Measurements from ENCODE around the gene MYG1. TPM values are rescaled to one million over a fixed set of nuclear protein-coding genes. Genes with fewer than 3 reads are reported as not detected.
A peak's percentile ranks its signal among the peaks of the same experiment; 100 is the strongest.

Gene MYG1
- polyA plus RNA-seq, 2 of the 4 experiments (the other 2 are of a cell fraction), result 55.9 to 75.2 TPM

DNA sequence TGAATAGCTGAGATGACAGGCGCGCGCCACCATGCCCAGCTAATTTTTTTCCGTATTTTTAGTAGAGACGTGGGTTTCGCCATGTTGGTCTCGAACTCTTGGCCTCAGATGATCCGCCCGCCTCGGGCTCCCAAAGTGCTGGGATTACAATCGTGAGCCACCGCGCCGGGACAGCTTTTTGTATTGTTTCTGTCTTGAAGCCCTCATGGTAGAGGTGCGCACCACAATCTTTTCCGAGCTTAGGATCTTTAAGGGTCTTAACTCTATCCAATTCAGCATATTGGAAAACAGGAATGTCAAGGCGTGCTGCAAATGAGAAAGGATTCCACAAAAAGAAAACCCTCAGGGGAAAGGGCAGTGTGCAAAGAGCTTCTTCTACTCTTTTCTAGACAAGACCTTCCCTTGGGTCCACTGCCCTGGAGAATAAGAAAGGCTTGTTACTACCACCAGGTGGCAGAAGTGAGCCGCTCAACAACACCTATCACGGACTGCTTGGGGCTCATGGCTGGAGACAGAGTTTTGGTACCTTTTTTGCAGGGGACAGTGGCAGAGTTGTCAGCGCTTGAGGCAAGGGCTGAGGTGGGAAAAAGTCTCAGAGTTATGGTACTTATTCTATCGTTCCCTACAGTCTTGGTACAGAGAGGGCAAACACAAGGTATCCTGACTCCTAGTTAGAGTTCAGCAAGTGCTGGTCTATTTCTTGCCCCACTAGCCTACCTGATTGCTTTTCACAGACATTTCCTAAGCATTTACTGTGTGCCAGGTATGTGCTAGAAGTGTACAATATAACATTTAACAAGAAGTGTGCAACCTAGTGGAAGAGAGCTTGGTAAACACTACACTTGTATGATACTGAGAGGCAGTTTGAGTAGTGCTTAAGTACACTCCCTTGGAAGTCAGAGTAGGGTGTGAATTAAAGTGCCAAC, 53.1 kb downstream of the MYG1 start (continued):
- no peak for TF ChIP-seq ZFP36 (IDR thresholded peaks at IDR 0.05; ENCODE audit: borderline replicate concordance, partially characterized antibody)
- TF ChIP-seq KDM1A (IDR thresholded peaks at IDR 0.05; ENCODE audit: low read depth), result 0 out of 2 replicates have a peak, but pooled peaks have one; percentile 45
- TF ChIP-seq SMC3 (IDR thresholded peaks at IDR 0.05), result peak; percentile 99
- TF ChIP-seq HDAC2 (IDR thresholded peaks at IDR 0.05), result no peak
- peak; percentile 97 to 99 for TF ChIP-seq RAD21 (conservative IDR thresholded peaks at IDR 0.05 in 1 of 2, IDR thresholded peaks at IDR 0.05 in 1 of 2)
- TF ChIP-seq CBX8 (IDR thresholded peaks at IDR 0.05), result no peak
- TF ChIP-seq, protein P1, sequence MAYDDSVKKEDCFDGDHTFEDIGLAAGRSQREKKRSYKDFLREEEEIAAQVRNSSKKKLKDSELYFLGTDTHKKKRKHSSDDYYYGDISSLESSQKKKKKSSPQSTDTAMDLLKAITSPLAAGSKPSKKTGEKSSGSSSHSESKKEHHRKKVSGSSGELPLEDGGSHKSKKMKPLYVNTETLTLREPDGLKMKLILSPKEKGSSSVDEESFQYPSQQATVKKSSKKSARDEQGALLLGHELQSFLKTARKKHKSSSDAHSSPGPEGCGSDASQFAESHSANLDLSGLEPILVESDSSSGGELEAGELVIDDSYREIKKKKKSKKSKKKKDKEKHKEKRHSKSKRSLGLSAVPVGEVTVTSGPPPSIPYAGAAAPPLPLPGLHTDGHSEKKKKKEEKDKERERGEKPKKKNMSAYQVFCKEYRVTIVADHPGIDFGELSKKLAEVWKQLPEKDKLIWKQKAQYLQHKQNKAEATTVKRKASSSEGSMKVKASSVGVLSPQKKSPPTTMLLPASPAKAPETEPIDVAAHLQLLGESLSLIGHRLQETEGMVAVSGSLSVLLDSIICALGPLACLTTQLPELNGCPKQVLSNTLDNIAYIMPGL (CRISPR knock-in tag; IDR thresholded peaks at IDR 0.05; ENCODE audit: borderline replicate concordance), result no peak

GRCh38 chr12:53353257-53353655, 53.8 kb downstream of the MYG1 start:
- DNase-seq (ENCODE audit: low read depth in 1 of 2, low spot score in 1 of 2) (no peak), FAIRE-seq (no peak), ATAC-seq (peak in 1 of 2 experiments; percentile 41; a peak in 3 of 6 replicates)
- ChIA-PET CTCF (interaction anchor here (0.5 to 20.8 kb wide), 22 partner anchors 9 to 157 kb away, joined by 3 to 638 read pairs (median 16); partner anchors contain the start of genes AAAS, AMHR2, PRR13 and SP1), POLR2A (interaction anchor here (1.6 to 2.1 kb wide), 2 partner anchors 26 to 68 kb away, joined by 12 to 16 read pairs; partner anchors contain the start of gene SP1)
- H3K4me2 ChIP-seq, result peak overlapping the region; percentile 25; the same call in 1 of the 3 replicates
- WGBS (ENCODE audit: missing lambda C conversion rate), result 79% methylated on average over 5 of the region's 5 CpGs
- no peaks in the 10 kb centered on the region for H3K9me3 ChIP-seq
- TF ChIP-seq NR3C1 (IDR thresholded peaks at IDR 0.05), result no peak
- peak overlapping the region in 1 of 2 experiments; percentile 63; a peak in 3 of 6 replicates for H3K27ac ChIP-seq
- H3K4me1 ChIP-seq, result peaks cover 6% of the 10 kb centered on the region
- no peak overlapping the region for H3K4me3 ChIP-seq

DNA sequence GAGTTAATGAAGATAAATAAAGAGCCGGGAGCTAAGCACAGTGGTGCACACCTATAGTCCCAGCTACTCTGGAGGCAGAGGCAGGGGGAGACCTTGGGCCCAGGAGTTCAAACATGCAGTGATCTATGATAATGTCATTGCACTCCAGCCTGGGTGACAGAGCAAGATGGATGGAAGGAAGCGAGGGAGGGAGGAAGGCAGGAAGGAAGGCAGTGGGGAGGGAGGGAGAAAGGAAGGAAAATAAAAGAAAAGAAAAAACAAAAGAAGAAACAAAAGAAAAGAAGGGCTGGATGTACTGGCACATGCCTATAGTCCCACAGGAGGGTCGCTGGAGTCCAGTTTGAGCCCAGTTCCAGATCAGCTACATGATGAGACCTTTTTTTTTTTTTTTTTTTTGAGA, 55.6 kb downstream of the MYG1 start:
- TF ChIP-seq ZC3H11A (IDR thresholded peaks at IDR 0.05), result no peak
- no peak for TF ChIP-seq SREBF2 (IDR thresholded peaks at IDR 0.05)
- no peak for TF ChIP-seq CBX8 (IDR thresholded peaks at IDR 0.05)
- TF ChIP-seq, protein P2, sequence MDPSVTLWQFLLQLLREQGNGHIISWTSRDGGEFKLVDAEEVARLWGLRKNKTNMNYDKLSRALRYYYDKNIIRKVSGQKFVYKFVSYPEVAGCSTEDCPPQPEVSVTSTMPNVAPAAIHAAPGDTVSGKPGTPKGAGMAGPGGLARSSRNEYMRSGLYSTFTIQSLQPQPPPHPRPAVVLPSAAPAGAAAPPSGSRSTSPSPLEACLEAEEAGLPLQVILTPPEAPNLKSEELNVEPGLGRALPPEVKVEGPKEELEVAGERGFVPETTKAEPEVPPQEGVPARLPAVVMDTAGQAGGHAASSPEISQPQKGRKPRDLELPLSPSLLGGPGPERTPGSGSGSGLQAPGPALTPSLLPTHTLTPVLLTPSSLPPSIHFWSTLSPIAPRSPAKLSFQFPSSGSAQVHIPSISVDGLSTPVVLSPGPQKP (IDR thresholded peaks at IDR 0.05; ENCODE audit: low read depth, low read length), result no peak
- no peak for TF ChIP-seq BHLHE40 (IDR thresholded peaks at IDR 0.05; ENCODE audit: low read depth, low read length)
- Histone ChIP-seq H3K27ac (peak overlapping the region in 1 of 2 experiments; percentile 57; a peak in 2 of 6 replicates), H3K4me1 (peaks cover 6% of the 10 kb centered on the region), H3K4me3 (no peak overlapping the region), H3K4me2 (no peak overlapping the region), H3K9me3 (no peaks in the 10 kb centered on the region)
- DNase-seq (ENCODE audit: low read depth in 1 of 2, low spot score in 1 of 2) (no peak), FAIRE-seq (no peak), ATAC-seq (no peak)
- ChIA-PET CTCF (interaction anchor here (1.1 to 20.8 kb wide), 6 partner anchors 11 to 168 kb away, joined by 3 to 638 read pairs (median 127); partner anchors contain the start of genes AAAS, AMHR2, SP1 and SP7), POLR2A (no interaction called here)
- WGBS (ENCODE audit: missing lambda C conversion rate), result 77% methylated on average over 3 of the region's 3 CpGs

Other genes with a start within 250 kb of the MYG1 start
- gene TNS2, start 249.6 kb upstream of the MYG1 start, polyA plus RNA-seq (2011; rRNA removed), result 11.5 and 12.4 TPM in 2 replicates
- 13.5 to 15.8 TPM (median 15.3 TPM) in 3 replicates for gene TNS2, start 249.6 kb upstream of the MYG1 start, polyA plus RNA-seq (2017; fragmentation: RNase III; extraction: RNeasy Plus Mini Kit Qiagen cat#74134 plus additional on column Dnase treatment)
- gene SPRYD3, start 220.3 kb upstream of the MYG1 start, polyA plus RNA-seq (2011; rRNA removed), result 26.8 and 28.1 TPM in 2 replicates
- 16.1 to 18.6 TPM (median 17.3 TPM) in 3 replicates for gene SPRYD3, start 220.3 kb upstream of the MYG1 start, polyA plus RNA-seq (2017; fragmentation: RNase III; extraction: RNeasy Plus Mini Kit Qiagen cat#74134 plus additional on column Dnase treatment)
- 49.1 and 64.5 TPM in 2 replicates for gene IGFBP6, start 202.0 kb upstream of the MYG1 start, polyA plus RNA-seq (2011; rRNA removed)
- 128 to 155 TPM (median 128 TPM) in 3 replicates for gene IGFBP6, start 202.0 kb upstream of the MYG1 start, polyA plus RNA-seq (2017; fragmentation: RNase III; extraction: RNeasy Plus Mini Kit Qiagen cat#74134 plus additional on column Dnase treatment)
- gene SOAT2, start 196.2 kb upstream of the MYG1 start, polyA plus RNA-seq (2011; rRNA removed), result 0.12 and 0.14 TPM in 2 replicates
- 0.09 to 0.21 TPM (median 0.16 TPM) in 3 replicates for gene SOAT2, start 196.2 kb upstream of the MYG1 start, polyA plus RNA-seq (2017; fragmentation: RNase III; extraction: RNeasy Plus Mini Kit Qiagen cat#74134 plus additional on column Dnase treatment)
- 28.8 and 32.9 TPM in 2 replicates for gene ZNF740, start 119.0 kb upstream of the MYG1 start, polyA plus RNA-seq (2011; rRNA removed)
- gene ZNF740, start 119.0 kb upstream of the MYG1 start, polyA plus RNA-seq (2017; fragmentation: RNase III; extraction: RNeasy Plus Mini Kit Qiagen cat#74134 plus additional on column Dnase treatment), result 12.1 to 15.6 TPM (median 15.1 TPM) in 3 replicates
- 16.5 and 19.2 TPM in 2 replicates for gene CSAD, start 118.8 kb upstream of the MYG1 start, polyA plus RNA-seq (2011; rRNA removed)
- 14.0 to 16.4 TPM (median 14.5 TPM) in 3 replicates for gene CSAD, start 118.8 kb upstream of the MYG1 start, polyA plus RNA-seq (2017; fragmentation: RNase III; extraction: RNeasy Plus Mini Kit Qiagen cat#74134 plus additional on column Dnase treatment)
- gene ITGB7, start 92.4 kb upstream of the MYG1 start, polyA plus RNA-seq (2011; rRNA removed), result 0.56 and 0.71 TPM in 2 replicates
- 0.54 to 0.66 TPM (median 0.64 TPM) in 3 replicates for gene ITGB7, start 92.4 kb upstream of the MYG1 start, polyA plus RNA-seq (2017; fragmentation: RNase III; extraction: RNeasy Plus Mini Kit Qiagen cat#74134 plus additional on column Dnase treatment)
- gene RARG, start 67.5 kb upstream of the MYG1 start, polyA plus RNA-seq (2011; rRNA removed), result 15.6 and 19.0 TPM in 2 replicates
- 16.4 to 17.7 TPM (median 17.2 TPM) in 3 replicates for gene RARG, start 67.5 kb upstream of the MYG1 start, polyA plus RNA-seq (2017; fragmentation: RNase III; extraction: RNeasy Plus Mini Kit Qiagen cat#74134 plus additional on column Dnase treatment)
- gene ESPL1, start 31.4 kb upstream of the MYG1 start, polyA plus RNA-seq (2011; rRNA removed), result 10.0 and 11.8 TPM in 2 replicates
- gene ESPL1, start 31.4 kb upstream of the MYG1 start, polyA plus RNA-seq (2017; fragmentation: RNase III; extraction: RNeasy Plus Mini Kit Qiagen cat#74134 plus additional on column Dnase treatment), result 15.2 to 16.5 TPM (median 15.5 TPM) in 3 replicates
- gene PFDN5, start 4.2 kb upstream of the MYG1 start, polyA plus RNA-seq (2011; rRNA removed), result 729 and 848 TPM in 2 replicates
- gene PFDN5, start 4.2 kb upstream of the MYG1 start, polyA plus RNA-seq (2017; fragmentation: RNase III; extraction: RNeasy Plus Mini Kit Qiagen cat#74134 plus additional on column Dnase treatment), result 685 to 736 TPM (median 704 TPM) in 3 replicates
- gene AAAS, start 21.9 kb downstream of the MYG1 start, polyA plus RNA-seq (2011; rRNA removed), result 82.6 and 104 TPM in 2 replicates
- gene AAAS, start 21.9 kb downstream of the MYG1 start, polyA plus RNA-seq (2017; fragmentation: RNase III; extraction: RNeasy Plus Mini Kit Qiagen cat#74134 plus additional on column Dnase treatment), result 61.5 to 64.9 TPM (median 64.1 TPM) in 3 replicates
- gene SP7, start 36.7 kb downstream of the MYG1 start, polyA plus RNA-seq (2011; rRNA removed), result 0.05 TPM in 1 of 2 replicates, not detected in the other
- gene SP7, start 36.7 kb downstream of the MYG1 start, polyA plus RNA-seq (2017; fragmentation: RNase III; extraction: RNeasy Plus Mini Kit Qiagen cat#74134 plus additional on column Dnase treatment), result 0.03 to 0.06 TPM in 2 of 3 replicates, not detected in the other
- 53.2 and 56.6 TPM in 2 replicates for gene SP1, start 80.5 kb downstream of the MYG1 start, polyA plus RNA-seq (2011; rRNA removed)
- gene SP1, start 80.5 kb downstream of the MYG1 start, polyA plus RNA-seq (2017; fragmentation: RNase III; extraction: RNeasy Plus Mini Kit Qiagen cat#74134 plus additional on column Dnase treatment), result 24.0 to 24.5 TPM (median 24.2 TPM) in 3 replicates
- gene AMHR2, start 124.2 kb downstream of the MYG1 start, polyA plus RNA-seq (2011; rRNA removed), result 0.12 and 0.16 TPM in 2 replicates
- gene AMHR2, start 124.2 kb downstream of the MYG1 start, polyA plus RNA-seq (2017; fragmentation: RNase III; extraction: RNeasy Plus Mini Kit Qiagen cat#74134 plus additional on column Dnase treatment), result 0.13 to 0.22 TPM (median 0.18 TPM) in 3 replicates
- 203 and 257 TPM in 2 replicates for gene PRR13, start 142.0 kb downstream of the MYG1 start, polyA plus RNA-seq (2011; rRNA removed)
- gene PRR13, start 142.0 kb downstream of the MYG1 start, polyA plus RNA-seq (2017; fragmentation: RNase III; extraction: RNeasy Plus Mini Kit Qiagen cat#74134 plus additional on column Dnase treatment), result 210 to 248 TPM (median 221 TPM) in 3 replicates
- gene PCBP2, start 152.4 kb downstream of the MYG1 start, polyA plus RNA-seq (2011; rRNA removed), result 367 and 604 TPM in 2 replicates
- 546 to 553 TPM (median 551 TPM) in 3 replicates for gene PCBP2, start 152.4 kb downstream of the MYG1 start, polyA plus RNA-seq (2017; fragmentation: RNase III; extraction: RNeasy Plus Mini Kit Qiagen cat#74134 plus additional on column Dnase treatment)
- 21.9 and 30.6 TPM in 2 replicates for gene MAP3K12, start 199.8 kb downstream of the MYG1 start, polyA plus RNA-seq (2011; rRNA removed)
- 14.0 to 18.7 TPM (median 16.1 TPM) in 3 replicates for gene MAP3K12, start 199.8 kb downstream of the MYG1 start, polyA plus RNA-seq (2017; fragmentation: RNase III; extraction: RNeasy Plus Mini Kit Qiagen cat#74134 plus additional on column Dnase treatment)
- 41.5 and 51.2 TPM in 2 replicates for gene TARBP2, start 201.6 kb downstream of the MYG1 start, polyA plus RNA-seq (2011; rRNA removed)
- 43.7 to 50.4 TPM (median 49.9 TPM) in 3 replicates for gene TARBP2, start 201.6 kb downstream of the MYG1 start, polyA plus RNA-seq (2017; fragmentation: RNase III; extraction: RNeasy Plus Mini Kit Qiagen cat#74134 plus additional on column Dnase treatment)
- gene NPFF, start 207.8 kb downstream of the MYG1 start, polyA plus RNA-seq (2011; rRNA removed), result 0.17 TPM in 1 of 2 replicates, not detected in the other
- not detected in 3 replicates for gene NPFF, start 207.8 kb downstream of the MYG1 start, polyA plus RNA-seq (2017; fragmentation: RNase III; extraction: RNeasy Plus Mini Kit Qiagen cat#74134 plus additional on column Dnase treatment)

Measured in A549 (cell line).